Measurements from ENCODE around the gene CCDC32.

GRCh38 chr15:40533763-40534364, 31.0 kb downstream of the CCDC32 start:
- no peak for TF ChIP-seq CTCF (IDR thresholded peaks at IDR 0.05)
- TF ChIP-seq EZH2 (IDR thresholded peaks at IDR 0.05; ENCODE audit: borderline replicate concordance, insufficient read depth, low read depth, low read length, poor library complexity, severe bottlenecking): no peak
